Lower lobe of right lung (tissue), 2 donors: ENCODE data around the gene KMT2D. TPM values are rescaled to one million over a fixed set of nuclear protein-coding genes. Genes with fewer than 3 reads are reported as not detected.
"Not testable (repeated sequence)": the region's sequence is repeated elsewhere in the genome, so short reads cannot be mapped to it uniquely, and the experiment has no call there.

ENCODE experiments used
- ATAC-seq, 2 donors: fragments of 200-7000 bp; cut with Tn5 transposase; one replicate each; pipeline ENCODE4 v1.9.1; 2020 to 2022; ENCODE audit warnings: mild to moderate bottlenecking in 2 of 2, moderate library complexity in 2 of 2
- DNase-seq: peaks from one replicate; pipeline ENCODE4 v3.0.0-alpha.2; 2020
- H3K27ac ChIP-seq: fragments of 200-600 bp; one replicate; pipeline ENCODE4 v1.8.0; 2022
- H3K27me3 ChIP-seq: fragments of 200-600 bp; one replicate; pipeline ENCODE4 v1.8.0; 2022; ENCODE audit warnings: low read depth
- H3K36me3 ChIP-seq: fragments of 200-600 bp; one replicate; pipeline ENCODE4 v1.8.0; 2022; ENCODE audit warnings: mild to moderate bottlenecking
- H3K4me1 ChIP-seq: fragments of 200-600 bp; one replicate; pipeline ENCODE4 v1.8.0; 2022
- H3K4me3 ChIP-seq: fragments of 200-600 bp; one replicate; pipeline ENCODE4 v1.8.0; 2022; ENCODE audit warnings: mild to moderate bottlenecking
- H3K9me3 ChIP-seq: fragments of 200-600 bp; one replicate; pipeline ENCODE4 v1.8.0; 2022
- CTCF ChIP-seq: fragments of 200-600 bp; IDR thresholded peaks from one replicate; pipeline ENCODE4 v1.8.0; 2022; ENCODE audit warnings: antibody characterized with exemption, mild to moderate bottlenecking
- intact Hi-C: fragments of 100-400 bp; cut with DNase I; formaldehyde crosslinking; loops from one replicate; pipeline ENCODE4 v1.11.0; 2022
- total RNA-seq: library from RNA; stranded (reverse); fragmentation: NEBNext Ultra II Directional; extraction: Animal tissue kit (Norgen Biotek cat#: 25700); gene quantifications from one replicate; pipeline ENCODE4 v1.2.1, GENCODE V29; 2021
- donor health status: DM: no; HTN: yes; CAD: no; lungs with severe emphysema.

The KMT2D gene
- total RNA-seq, 1 donor from 2014 or later, result 114 TPM

- H3K27me3 ChIP-seq, result no peaks in the 10 kb centered on the region
- H3K4me3 ChIP-seq, result no peak overlapping the region
- no peaks in the 10 kb centered on the region for H3K36me3 ChIP-seq
- intact Hi-C loops, result no loop called here
- DNase-seq (no peak), ATAC-seq (no peak)
- no peak overlapping the region for H3K27ac ChIP-seq
- H3K4me1 ChIP-seq, result peaks cover 27% of the 10 kb centered on the region
- H3K9me3 ChIP-seq, result no peaks in the 10 kb centered on the region
- no peak for TF ChIP-seq CTCF
Observed at GRCh38 chr12:49066120-49066519, 5.5 kb upstream of the KMT2D start.

DNA sequence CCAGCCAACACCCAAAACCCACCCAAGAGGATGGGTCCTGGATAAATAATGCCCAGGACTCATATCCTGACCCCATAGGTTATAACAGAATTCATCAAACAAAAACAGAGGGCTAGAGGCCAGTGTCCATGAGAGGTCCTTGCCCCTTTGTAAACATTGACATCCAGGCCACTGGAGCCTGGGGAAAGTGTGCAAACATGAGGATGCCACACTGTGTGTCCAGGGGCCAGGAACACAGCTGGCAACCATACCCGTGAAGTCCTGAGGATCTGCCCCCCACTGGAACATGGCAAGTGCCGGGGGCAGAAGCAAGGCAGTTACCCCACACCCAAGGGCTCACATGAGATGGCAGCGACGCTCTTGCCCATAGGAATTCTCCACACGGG lies 4.2 kb upstream of the KMT2D start:
- no peaks in the 10 kb centered on the region for H3K27me3 ChIP-seq
- no peaks in the 10 kb centered on the region for H3K9me3 ChIP-seq
- no peak overlapping the region for H3K4me3 ChIP-seq
- no peak overlapping the region for H3K27ac ChIP-seq
- peaks cover 23% of the 10 kb centered on the region for H3K4me1 ChIP-seq
- intact Hi-C loops, result no loop called here
- no peak for DNase-seq
- TF ChIP-seq CTCF, result no peak
- no peak for ATAC-seq
- H3K36me3 ChIP-seq, result no peaks in the 10 kb centered on the region

DNA sequence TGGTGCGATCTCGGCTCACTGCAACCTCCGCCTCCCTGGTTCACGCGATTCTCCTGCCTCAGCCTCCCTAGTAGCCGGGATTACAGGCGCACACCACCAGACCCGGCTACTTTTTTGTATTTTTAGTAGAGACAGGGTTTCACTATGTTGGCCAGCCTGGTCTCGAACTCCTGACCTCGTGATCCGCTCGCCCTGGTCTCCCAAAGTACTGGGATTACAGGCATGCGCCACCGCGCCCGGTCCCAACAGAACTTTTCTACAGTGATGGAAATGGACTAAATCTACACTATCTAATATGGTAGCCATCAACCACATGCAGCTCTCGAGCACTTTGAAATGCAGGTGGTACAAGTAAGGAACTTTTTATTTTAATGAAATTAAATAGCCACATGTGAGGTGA lies 1.3 kb upstream of the KMT2D start:
- H3K4me1 ChIP-seq, result peaks cover 36% of the 10 kb centered on the region
- H3K27ac ChIP-seq, H3K36me3 ChIP-seq, H3K4me3 ChIP-seq, ATAC-seq, intact Hi-C loops, DNase-seq, H3K27me3 ChIP-seq, H3K9me3 ChIP-seq: not testable (repeated sequence)

GRCh38 chr12:49061157-49061650 lies 610 bp upstream of the KMT2D start:
- peak overlapping the region; percentile 98 for H3K27ac ChIP-seq
- H3K36me3 ChIP-seq, result no peaks in the 10 kb centered on the region
- ATAC-seq, result no peak
- intact Hi-C loops, result no loop called here
- peaks cover 43% of the 10 kb centered on the region for H3K4me1 ChIP-seq
- H3K27me3 ChIP-seq, result no peaks in the 10 kb centered on the region
- no peak for DNase-seq
- peak overlapping the region; percentile 95 for H3K4me3 ChIP-seq
- no peak for TF ChIP-seq CTCF
- H3K9me3 ChIP-seq, result no peaks in the 10 kb centered on the region

- Histone ChIP-seq H3K4me3 (peak overlapping the region; percentile 95), H3K27ac (peak overlapping the region; percentile 98), H3K9me3 (no peaks in the 10 kb centered on the region), H3K27me3 (no peaks in the 10 kb centered on the region), H3K4me1 (peaks cover 56% of the 10 kb centered on the region), H3K36me3 (peaks cover 10% of the 10 kb centered on the region)
- intact Hi-C loops, result no loop called here
- no peak for DNase-seq
- peak; percentile 1 to 10 for ATAC-seq
- no peak for TF ChIP-seq CTCF
Observed at GRCh38 chr12:49059299-49060171, 1.1 kb downstream of the KMT2D start.

DNA sequence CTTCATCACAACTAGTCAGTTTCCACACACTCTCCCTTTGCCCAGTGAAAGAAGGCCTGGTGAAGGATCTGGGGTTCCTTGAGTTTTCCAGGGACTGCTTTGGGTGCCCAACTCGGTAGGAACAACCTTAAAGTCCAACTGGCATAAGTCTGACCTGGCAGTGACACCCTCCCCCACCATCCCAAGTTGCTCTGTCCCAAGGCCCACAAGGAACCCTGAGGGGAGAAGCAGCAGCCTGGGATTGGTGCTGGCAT lies 1.6 kb downstream of the KMT2D start:
- H3K27ac ChIP-seq, result peak overlapping the region; percentile 98
- intact Hi-C loops, result no loop called here
- peak overlapping the region; percentile 95 for H3K4me3 ChIP-seq
- peaks cover 52% of the 10 kb centered on the region for H3K4me1 ChIP-seq
- no peak for DNase-seq
- no peak for ATAC-seq
- H3K9me3 ChIP-seq, result no peaks in the 10 kb centered on the region
- no peaks in the 10 kb centered on the region for H3K27me3 ChIP-seq
- peaks cover 16% of the 10 kb centered on the region for H3K36me3 ChIP-seq
- no peak for TF ChIP-seq CTCF
